Smooth muscle cell (in vitro differentiated cells): ENCODE results near the gene SNORC. TPM values are rescaled to one million over a fixed set of nuclear protein-coding genes. Genes with fewer than 3 reads are reported as not detected.

Experiments
- DNase-seq: peaks from one replicate; lab custom pipeline; 2025; ENCODE audit not compliant: unreplicated experiment; lab: John Stamatoyannopoulos, UW
- H2AFZ ChIP-seq: fragments of 200-600 bp; sonication (generic); 2 replicates; pipeline ENCODE4 v1.6.0; 2016; ENCODE audit warnings: antibody characterized with exemption, low read depth, mild to moderate bottlenecking
- H3F3A ChIP-seq: fragments of 200-600 bp; sonication (generic); 2 replicates; pipeline ENCODE4 v1.6.0; 2017; ENCODE audit warnings: antibody characterized with exemption, low read depth
- H3K27ac ChIP-seq: fragments of 200-600 bp; sonication (generic); 2 replicates; pipeline ENCODE4 v1.5.1; 2016; ENCODE audit warnings: low read depth, mild to moderate bottlenecking
- H3K27me3 ChIP-seq: fragments of 200-600 bp; sonication (generic); 2 replicates; pipeline ENCODE4 v1.6.1; 2016; ENCODE audit warnings: low read depth, mild to moderate bottlenecking
- H3K36me3 ChIP-seq: fragments of 200-600 bp; sonication (generic); 2 replicates; pipeline ENCODE4 v1.5.1; 2016; ENCODE audit warnings: low read depth
- H3K4me1 ChIP-seq: fragments of 200-600 bp; sonication (generic); 2 replicates; pipeline ENCODE4 v1.5.1; 2016; ENCODE audit warnings: low read depth
- H3K4me2 ChIP-seq: fragments of 200-600 bp; sonication (generic); 2 replicates; pipeline ENCODE4 v1.6.0; 2016; ENCODE audit warnings: mild to moderate bottlenecking
- H3K4me3 ChIP-seq: fragments of 200-600 bp; sonication (generic); 2 replicates; pipeline ENCODE4 v1.5.1; 2016; ENCODE audit warnings: mild to moderate bottlenecking
- H3K79me2 ChIP-seq: fragments of 200-600 bp; sonication (generic); 2 replicates; pipeline ENCODE4 v1.6.0; 2016; ENCODE audit warnings: low read depth, mild to moderate bottlenecking
- H3K9ac ChIP-seq: fragments of 200-600 bp; sonication (generic); 2 replicates; pipeline ENCODE4 v1.6.0; 2016; ENCODE audit warnings: low read depth
- H3K9me3 ChIP-seq: fragments of 200-600 bp; sonication (generic); replicated peaks from 2 replicates; pipeline ENCODE4 v1.5.1; 2016; ENCODE audit warnings: low read depth
- H4K20me1 ChIP-seq: fragments of 200-600 bp; sonication (generic); 2 replicates; pipeline ENCODE4 v1.6.0; 2016; ENCODE audit warnings: low read depth
- WGBS: methylation state at CpG from one replicate; pipeline ENCODE4 v1.1.7; 2016; ENCODE audit warnings: low lambda C conversion rate; 5-methylcytosine and 5-hydroxymethylcytosine counted together
- polyA plus RNA-seq: library from polyadenylated mRNA; unstranded; fragments of >200 nt; fragmentation: Nextera tagmentation; extraction: Ambion mirVana; gene quantifications from 2 replicates; pipeline ENCODE4 v1.2.1, GENCODE V29; 2016
- total RNA-seq: library from RNA; depleted of rRNA; stranded (reverse); fragments of >200 nt; gene quantifications from 2 replicates; pipeline ENCODE4 v1.2.3, GENCODE V29; 2014
- TF ChIP-seq, protein P1 (sequence below): fragments of 200-600 bp; sonication (generic); IDR thresholded peaks from 2 replicates; pipeline ENCODE4 v1.5.1; 2017; ENCODE audit warnings: borderline replicate concordance, mild to moderate bottlenecking, antibody characterized with exemption; ENCODE audit not compliant: insufficient read depth, poor library complexity, severe bottlenecking

The SNORC gene
- total and polyA plus RNA-seq, 2 experiments from 2014 or later, result 0.18 to 0.78 TPM

DNA sequence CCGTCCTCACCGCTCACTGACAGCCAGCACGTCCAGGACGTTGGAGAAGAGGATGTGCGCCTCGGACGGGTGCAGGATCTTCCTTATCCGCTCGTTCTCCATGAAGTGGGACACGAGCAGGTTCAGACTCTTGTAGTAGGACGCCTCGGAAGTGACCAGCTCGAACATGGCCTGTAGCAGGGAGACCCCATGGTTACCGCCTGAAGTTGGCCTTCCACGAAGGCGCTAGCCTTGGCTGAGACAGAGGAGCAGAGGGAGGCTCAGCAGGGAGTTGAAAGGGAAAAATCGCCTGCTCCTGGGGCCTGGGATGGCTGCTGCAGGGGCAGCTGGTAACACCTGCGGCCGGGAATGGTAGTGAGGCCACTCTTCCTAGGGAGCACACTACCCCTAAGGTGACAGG, 24.7 kb downstream of the SNORC start:
- Histone ChIP-seq H3F3A (no peaks in the 10 kb centered on the region), H3K9ac (no peak overlapping the region), H2AFZ (no peak overlapping the region), H3K4me2 (no peak overlapping the region), H3K36me3 (no peaks in the 10 kb centered on the region), H3K79me2 (no peaks in the 10 kb centered on the region), H3K27me3 (no peaks in the 10 kb centered on the region), H3K4me1 (no peaks in the 10 kb centered on the region), H3K27ac (no peak overlapping the region), H4K20me1 (no peaks in the 10 kb centered on the region), H3K4me3 (no peak overlapping the region), H3K9me3 (no peaks in the 10 kb centered on the region)
- no peak for DNase-seq
- TF ChIP-seq, protein P1, sequence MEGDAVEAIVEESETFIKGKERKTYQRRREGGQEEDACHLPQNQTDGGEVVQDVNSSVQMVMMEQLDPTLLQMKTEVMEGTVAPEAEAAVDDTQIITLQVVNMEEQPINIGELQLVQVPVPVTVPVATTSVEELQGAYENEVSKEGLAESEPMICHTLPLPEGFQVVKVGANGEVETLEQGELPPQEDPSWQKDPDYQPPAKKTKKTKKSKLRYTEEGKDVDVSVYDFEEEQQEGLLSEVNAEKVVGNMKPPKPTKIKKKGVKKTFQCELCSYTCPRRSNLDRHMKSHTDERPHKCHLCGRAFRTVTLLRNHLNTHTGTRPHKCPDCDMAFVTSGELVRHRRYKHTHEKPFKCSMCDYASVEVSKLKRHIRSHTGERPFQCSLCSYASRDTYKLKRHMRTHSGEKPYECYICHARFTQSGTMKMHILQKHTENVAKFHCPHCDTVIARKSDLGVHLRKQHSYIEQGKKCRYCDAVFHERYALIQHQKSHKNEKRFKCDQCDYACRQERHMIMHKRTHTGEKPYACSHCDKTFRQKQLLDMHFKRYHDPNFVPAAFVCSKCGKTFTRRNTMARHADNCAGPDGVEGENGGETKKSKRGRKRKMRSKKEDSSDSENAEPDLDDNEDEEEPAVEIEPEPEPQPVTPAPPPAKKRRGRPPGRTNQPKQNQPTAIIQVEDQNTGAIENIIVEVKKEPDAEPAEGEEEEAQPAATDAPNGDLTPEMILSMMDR, result no peak
- 95% methylated on average over 19 of the region's 19 CpGs for WGBS

DNA sequence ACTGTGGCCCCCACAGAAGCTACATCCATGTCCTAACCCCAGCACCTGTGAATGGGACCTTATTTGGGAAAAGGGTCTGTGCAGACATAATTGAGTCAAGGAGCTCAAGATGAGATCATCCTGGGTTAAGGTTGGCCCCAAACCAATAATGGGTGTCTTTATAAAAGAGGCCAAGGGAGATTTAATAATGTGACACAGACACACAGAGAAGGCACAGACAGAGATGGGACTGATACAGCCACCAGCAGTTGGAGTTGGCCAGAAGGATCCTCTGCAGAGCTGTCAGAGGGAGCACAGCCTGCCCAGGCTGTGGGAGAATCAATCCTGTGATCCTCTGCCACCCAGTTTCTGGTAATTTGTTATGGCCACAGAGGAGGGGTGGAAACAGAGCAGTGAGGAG, 26.0 kb downstream of the SNORC start:
- no peak overlapping the region for H2AFZ ChIP-seq
- no peak for DNase-seq
- H3K27me3 ChIP-seq, result no peaks in the 10 kb centered on the region
- H3K27ac ChIP-seq, result no peak overlapping the region
- H3F3A ChIP-seq, result no peaks in the 10 kb centered on the region
- H3K4me3 ChIP-seq, result no peak overlapping the region
- no peaks in the 10 kb centered on the region for H3K36me3 ChIP-seq
- no peaks in the 10 kb centered on the region for H3K79me2 ChIP-seq
- peaks cover under 1% of the 10 kb centered on the region for H3K4me1 ChIP-seq
- H3K9ac ChIP-seq, result no peak overlapping the region
- no peak overlapping the region for H3K4me2 ChIP-seq
- no peaks in the 10 kb centered on the region for H3K9me3 ChIP-seq
- no peaks in the 10 kb centered on the region for H4K20me1 ChIP-seq
- TF ChIP-seq, protein P1, result no peak

DNA sequence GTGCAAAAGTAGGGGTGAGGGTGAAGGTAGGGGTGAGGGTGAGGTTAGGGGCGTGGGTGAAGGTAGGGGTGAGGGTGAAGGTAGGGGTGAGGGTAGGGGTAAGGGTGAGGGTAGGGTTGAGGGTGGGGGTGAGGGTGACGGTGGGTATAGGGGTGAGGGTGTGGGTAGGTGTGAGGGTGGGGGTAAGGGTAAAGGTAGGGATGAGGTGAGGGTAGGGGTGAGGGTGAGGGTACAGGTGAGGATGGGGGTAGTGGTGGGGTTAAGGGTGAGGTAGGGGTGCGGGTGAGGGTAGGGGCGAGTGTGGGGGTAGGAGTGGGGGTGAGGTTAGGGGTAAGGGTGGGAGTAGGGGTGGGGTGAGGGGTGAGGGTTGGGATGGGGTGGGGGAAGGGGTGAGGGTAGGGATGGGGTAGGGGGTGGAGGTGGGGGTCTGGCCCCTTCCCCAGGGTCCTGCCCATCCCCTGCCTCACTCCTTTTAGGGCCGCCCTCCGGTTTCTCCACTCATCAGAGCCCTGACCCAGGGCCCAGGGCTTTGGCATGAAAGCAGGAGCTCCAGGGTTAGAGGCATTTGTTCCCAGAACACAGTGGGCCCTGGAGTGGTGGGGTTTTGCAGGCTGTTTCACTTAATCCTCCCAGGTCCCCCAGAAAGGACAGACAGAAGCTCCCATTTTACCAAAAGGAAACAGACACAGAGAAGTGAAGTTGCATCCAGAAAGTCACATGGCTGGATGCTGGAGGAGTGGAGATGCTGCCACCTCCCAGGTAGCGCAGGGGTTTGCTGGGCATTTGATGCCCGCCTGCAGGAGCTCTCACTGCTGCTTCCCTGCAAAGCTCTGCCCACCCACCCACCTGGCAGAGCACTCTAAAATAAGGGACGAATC, 26.9 kb downstream of the SNORC start:
- 91% methylated on average over 5 of the region's 9 CpGs for WGBS
- Histone ChIP-seq H2AFZ (no peak overlapping the region), H3K9me3 (no peaks in the 10 kb centered on the region), H3K27ac (no peak overlapping the region), H3K79me2 (no peaks in the 10 kb centered on the region), H3F3A (no peaks in the 10 kb centered on the region), H3K27me3 (no peaks in the 10 kb centered on the region), H3K4me2 (no peak overlapping the region), H3K4me3 (no peak overlapping the region), H3K36me3 (no peaks in the 10 kb centered on the region), H3K9ac (no peak overlapping the region), H4K20me1 (no peaks in the 10 kb centered on the region), H3K4me1 (peaks cover 9% of the 10 kb centered on the region)
- DNase-seq, result no peak
- TF ChIP-seq, protein P1, result no peak
